HepG2 (cell line): ENCODE measurements around the gene ACBD6.

Source experiments
- ARNTL ChIP-seq: sonication (generic); formaldehyde crosslinking; IDR thresholded peaks from 2 replicates; pipeline ENCODE4 v1.4.0; 2020; ENCODE audit warnings: mild to moderate bottlenecking, missing genetic modification reagents
- BHLHE40 ChIP-seq: IDR thresholded peaks from 2 replicates; pipeline ENCODE4 v1.6.1; 2011; ENCODE audit warnings: low read length, improper control_type of control experiment
- GRHL1 ChIP-seq: sonication (generic); formaldehyde crosslinking; conservative IDR thresholded peaks from 2 replicates; pipeline ENCODE4 v1.8.0; 2022; ENCODE audit warnings: missing genetic modification reagents
- HOXA5 ChIP-seq: sonication (generic); formaldehyde crosslinking; IDR thresholded peaks from 2 replicates; pipeline ENCODE4 v1.4.0; 2020; ENCODE audit warnings: missing genetic modification reagents
- JUN ChIP-seq: sonication (generic); formaldehyde crosslinking; IDR thresholded peaks from 2 replicates; pipeline ENCODE4 v1.4.0; 2020; ENCODE audit warnings: mild to moderate bottlenecking, missing genetic modification reagents
- PHF20 ChIP-seq: sonication (generic); formaldehyde crosslinking; IDR thresholded peaks from 2 replicates; pipeline ENCODE4 v1.5.0; 2020; ENCODE audit warnings: mild to moderate bottlenecking, missing genetic modification reagents
- ZNF24 ChIP-seq: fragments of 450-650 bp; IDR thresholded peaks from 2 replicates; pipeline ENCODE4 v1.6.1; 2017; ENCODE audit warnings: antibody characterized with exemption, mild to moderate bottlenecking
- ZNF574 ChIP-seq: sonication (generic); formaldehyde crosslinking; IDR thresholded peaks from 2 replicates; pipeline ENCODE4 v1.4.0; 2020; ENCODE audit warnings: missing genetic modification reagents
- TF ChIP-seq, protein P1 (sequence below): sonication (generic); formaldehyde crosslinking; IDR thresholded peaks from 2 replicates; pipeline ENCODE4 v1.4.0; 2020; ENCODE audit warnings: missing genetic modification reagents

DNA sequence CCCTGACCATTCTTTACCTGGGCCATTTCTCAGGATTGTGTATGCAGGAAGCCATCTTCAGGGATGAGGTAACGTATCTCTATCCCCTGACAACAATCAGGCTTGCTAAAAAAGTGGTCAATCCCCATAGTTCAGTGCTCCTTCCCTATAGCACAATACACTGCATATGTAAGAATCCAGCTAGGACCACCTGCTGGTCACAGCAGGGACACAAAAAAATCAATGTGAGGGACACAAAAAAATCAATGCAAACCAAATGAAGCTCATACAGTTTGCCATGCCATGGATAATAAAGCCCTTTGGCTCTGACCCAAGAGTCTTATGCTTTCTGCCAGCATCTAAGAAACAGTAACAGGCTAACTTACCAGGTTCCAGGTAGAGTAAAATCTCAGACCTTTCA lies 16.3 kb downstream of the ACBD6 start:
- TF ChIP-seq BHLHE40 (no peak), PHF20 (CRISPR knock-in tag) (no peak), ZNF574 (no peak), ZNF24 (no peak), JUN (CRISPR knock-in tag) (no peak), GRHL1 (no peak), HOXA5 (CRISPR knock-in tag) (no peak), ARNTL (CRISPR knock-in tag) (no peak)
- TF ChIP-seq, protein P1, sequence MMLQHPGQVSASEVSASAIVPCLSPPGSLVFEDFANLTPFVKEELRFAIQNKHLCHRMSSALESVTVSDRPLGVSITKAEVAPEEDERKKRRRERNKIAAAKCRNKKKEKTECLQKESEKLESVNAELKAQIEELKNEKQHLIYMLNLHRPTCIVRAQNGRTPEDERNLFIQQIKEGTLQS (CRISPR knock-in tag) = no peak
